Coronary artery (tissue), 2 donors: ENCODE measurements around the gene GMDS.

Source experiments
- DNase-seq: peaks from one replicate; pipeline ENCODE4 v3.0.0-alpha.2; 2017; ENCODE audit warnings: low spot score
- H3K27ac ChIP-seq, 2 donors: fragments of 200-600 bp; sonication (generic); one replicate each; pipeline ENCODE4 v1.5.1; 2016 to 2019
- H3K4me3 ChIP-seq: fragments of 200-600 bp; sonication (generic); 2 replicates; pipeline ENCODE4 v1.5.1; 2016; ENCODE audit warnings: mild to moderate bottlenecking, moderate library complexity
- TF ChIP-seq, protein P1 (sequence below): fragments of 200-600 bp; sonication (generic); IDR thresholded peaks from one replicate; pipeline ENCODE4 v1.5.1; 2019; ENCODE audit warnings: antibody characterized with exemption

GMDS gene

DNA sequence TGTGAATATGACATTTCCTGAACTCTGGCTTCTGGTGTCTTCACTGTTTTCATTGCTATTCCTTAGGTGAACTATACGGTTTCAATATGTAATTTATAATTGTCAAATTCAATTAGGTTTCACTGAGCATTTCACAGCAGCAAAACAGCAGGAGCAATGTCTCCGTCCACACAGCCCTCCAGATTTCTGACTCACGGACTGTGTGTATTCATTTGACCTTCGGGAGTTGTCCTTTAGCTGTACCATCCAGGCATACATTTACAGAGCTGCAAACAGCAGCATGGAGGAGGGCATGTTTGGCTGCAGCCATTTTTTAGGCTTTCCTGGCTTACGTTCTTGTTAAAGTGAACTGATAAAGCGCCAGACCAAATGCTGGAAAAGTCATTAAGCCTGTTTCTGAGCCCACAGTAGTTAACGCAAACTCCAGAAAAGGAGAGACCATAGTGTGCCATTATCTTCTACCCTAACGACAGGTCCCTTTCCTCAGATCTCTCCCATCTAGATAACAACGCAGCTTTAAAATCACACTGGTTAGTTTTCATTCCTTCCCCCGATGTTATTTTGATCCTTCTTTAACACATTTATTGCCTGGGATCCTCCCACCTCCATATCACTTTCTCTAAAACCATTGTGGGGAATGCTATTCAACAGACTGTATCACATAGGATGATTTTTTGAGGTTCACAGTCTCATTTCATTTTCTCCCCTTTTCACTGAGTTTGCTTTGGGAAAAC lies 617.4 kb downstream of the GMDS start:
- Histone ChIP-seq H3K27ac (peak overlapping the region; percentile 85 to 86), H3K4me3 (peak overlapping the region; percentile 51)
- no peak for DNase-seq

DNA sequence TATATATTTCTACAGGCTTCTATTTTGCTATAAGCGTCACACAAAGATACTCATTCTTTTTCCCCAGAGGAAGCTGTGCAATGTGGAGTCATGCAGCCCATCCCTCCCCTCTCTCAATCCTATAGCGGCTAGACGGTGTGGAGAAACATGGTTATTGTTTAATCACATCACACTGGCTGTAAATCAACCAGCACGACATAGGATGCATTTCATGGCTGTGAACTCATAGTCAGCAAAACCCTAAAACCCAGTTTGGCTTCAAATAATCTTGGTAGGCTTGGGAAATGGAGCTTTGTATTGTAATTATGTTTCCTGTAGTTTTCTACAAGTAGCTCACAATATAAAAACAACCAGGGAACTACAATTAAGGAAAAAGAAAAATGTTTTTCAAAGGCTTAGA lies 618.9 kb downstream of the GMDS start:
- Histone ChIP-seq H3K27ac (peak overlapping the region; percentile 85 to 86), H3K4me3 (peak overlapping the region; percentile 86)
- no peak for DNase-seq
- TF ChIP-seq, protein P1, sequence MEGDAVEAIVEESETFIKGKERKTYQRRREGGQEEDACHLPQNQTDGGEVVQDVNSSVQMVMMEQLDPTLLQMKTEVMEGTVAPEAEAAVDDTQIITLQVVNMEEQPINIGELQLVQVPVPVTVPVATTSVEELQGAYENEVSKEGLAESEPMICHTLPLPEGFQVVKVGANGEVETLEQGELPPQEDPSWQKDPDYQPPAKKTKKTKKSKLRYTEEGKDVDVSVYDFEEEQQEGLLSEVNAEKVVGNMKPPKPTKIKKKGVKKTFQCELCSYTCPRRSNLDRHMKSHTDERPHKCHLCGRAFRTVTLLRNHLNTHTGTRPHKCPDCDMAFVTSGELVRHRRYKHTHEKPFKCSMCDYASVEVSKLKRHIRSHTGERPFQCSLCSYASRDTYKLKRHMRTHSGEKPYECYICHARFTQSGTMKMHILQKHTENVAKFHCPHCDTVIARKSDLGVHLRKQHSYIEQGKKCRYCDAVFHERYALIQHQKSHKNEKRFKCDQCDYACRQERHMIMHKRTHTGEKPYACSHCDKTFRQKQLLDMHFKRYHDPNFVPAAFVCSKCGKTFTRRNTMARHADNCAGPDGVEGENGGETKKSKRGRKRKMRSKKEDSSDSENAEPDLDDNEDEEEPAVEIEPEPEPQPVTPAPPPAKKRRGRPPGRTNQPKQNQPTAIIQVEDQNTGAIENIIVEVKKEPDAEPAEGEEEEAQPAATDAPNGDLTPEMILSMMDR: no peak

More for the DNA sequence above, 617.4 kb downstream of the GMDS start:
- TF ChIP-seq, protein P1: no peak

DNA sequence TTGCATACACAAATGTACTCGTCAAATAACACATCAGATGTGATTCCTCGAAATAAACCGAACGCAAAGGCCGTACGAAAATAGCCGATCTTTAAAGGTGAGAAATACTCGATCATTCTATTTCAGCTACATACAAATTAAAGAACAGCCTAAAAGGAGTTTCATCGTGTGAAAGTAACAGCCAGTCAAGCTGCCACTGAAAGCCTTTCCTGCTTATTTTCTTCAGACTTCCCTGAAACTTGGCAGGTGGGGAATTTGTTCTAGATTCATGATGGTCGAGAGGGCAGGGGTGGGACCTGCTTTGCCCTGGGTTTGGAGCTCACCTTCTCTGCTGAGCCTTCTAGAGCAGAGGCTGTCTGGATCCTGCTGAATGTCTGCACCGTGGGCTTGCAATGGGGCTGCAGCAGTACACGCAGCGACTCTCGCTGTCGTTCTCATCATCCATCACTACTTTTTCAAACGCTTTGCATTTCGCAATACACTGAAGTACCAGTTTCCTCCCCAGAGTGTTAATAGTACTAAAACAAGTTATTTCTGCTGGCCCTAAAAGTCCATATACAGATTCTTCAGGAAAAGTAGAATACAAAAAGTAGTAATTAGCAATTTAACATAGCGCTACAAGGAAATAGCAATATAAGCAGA lies 619.5 kb downstream of the GMDS start:
- Histone ChIP-seq H3K4me3 (peak overlapping the region; percentile 86), H3K27ac (peak overlapping the region; percentile 85 to 86)
- no peak for DNase-seq
- TF ChIP-seq, protein P1: no peak

DNA sequence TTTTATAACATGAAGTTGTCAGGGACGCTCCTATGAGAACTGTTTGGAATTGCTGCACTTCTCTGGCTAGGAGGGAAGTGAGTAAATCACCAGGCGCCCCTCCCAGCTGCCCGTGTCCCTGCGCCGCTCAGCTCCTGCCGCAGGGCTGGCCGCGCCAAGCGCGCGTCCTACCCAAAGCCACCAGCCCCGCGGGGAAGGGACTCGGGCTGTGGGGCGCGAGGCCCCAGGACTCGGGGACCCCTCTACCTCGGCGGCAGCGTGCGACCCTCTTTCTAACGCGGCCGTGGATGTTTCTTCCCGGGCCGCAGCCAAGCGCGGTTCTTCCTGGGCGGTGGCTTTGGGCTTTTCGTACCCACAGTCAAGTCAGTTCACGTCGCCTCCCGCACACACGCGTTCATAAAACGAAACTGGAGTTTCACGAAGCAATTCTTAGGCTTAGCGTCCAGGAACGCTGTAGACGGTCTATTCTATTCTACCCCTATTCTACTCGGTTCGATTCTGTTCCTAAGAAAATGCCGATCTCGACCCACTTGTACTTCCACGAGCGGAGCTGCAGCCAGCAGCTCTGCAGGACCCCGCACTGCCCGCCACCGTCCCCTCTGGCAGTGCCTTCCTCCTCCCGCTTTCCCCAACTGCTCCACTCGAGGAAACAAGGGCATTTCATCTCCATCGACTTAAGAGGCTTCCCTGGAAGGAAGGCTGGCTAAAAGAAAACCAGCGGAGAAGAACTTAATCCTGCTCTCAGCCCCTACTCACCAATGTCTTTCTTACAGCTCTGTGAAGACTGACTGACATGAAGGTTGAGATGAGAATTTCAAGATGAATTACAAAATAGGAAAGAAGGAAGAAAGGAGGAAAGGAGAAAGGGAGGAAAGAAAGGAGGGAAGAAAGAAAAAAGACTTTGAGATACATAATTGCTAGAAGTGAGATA lies 620.3 kb downstream of the GMDS start:
- H3K27ac ChIP-seq: peak overlapping the region; percentile 85 to 86
- DNase-seq: peak; percentile 79
- TF ChIP-seq, protein P1: no peak
- peak overlapping the region; percentile 86 for H3K4me3 ChIP-seq

DNA sequence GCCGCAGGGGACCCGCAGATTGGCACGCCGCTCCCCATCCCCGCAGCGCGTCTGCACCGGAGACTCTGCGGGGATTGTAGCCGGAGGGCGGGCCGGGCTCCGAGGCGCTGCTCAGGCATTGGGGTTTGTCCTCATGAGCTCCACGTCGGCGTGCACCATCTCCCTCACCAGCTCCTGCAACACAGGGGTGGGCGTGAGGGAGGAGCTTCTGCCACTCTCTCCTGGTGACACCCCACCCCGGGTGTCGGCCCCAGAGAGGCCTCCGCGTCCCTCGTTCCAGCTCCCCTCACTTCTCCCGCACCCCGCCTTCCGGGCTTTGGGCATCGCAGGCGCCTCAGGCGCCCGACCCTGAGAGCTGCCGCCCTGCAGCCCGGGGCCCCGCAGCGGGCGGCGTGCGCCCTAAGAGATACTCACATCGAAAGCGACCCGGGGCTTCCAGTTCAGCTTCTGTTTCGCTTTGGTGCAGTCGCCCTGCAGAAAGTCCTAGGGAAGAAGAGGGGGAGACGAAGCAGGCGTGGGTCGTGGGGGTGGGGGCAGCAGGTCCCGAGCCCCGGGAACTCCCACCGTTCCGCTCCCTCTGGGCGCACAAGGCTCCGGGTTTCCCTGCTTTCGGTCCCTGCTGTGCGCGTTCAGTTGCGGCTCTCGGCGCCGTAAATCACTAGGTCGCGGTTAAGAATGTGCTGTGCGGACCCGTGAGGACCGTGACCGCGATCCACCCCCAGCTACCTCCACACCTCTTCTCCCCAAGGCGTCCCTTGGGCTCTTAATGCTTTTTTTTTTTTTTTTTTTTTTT lies 621.2 kb downstream of the GMDS start:
- TF ChIP-seq, protein P1: no peak
- Histone ChIP-seq H3K4me3 (peak overlapping the region; percentile 86), H3K27ac (peak overlapping the region; percentile 85 to 86)
- DNase-seq: peak; percentile 87

DNA sequence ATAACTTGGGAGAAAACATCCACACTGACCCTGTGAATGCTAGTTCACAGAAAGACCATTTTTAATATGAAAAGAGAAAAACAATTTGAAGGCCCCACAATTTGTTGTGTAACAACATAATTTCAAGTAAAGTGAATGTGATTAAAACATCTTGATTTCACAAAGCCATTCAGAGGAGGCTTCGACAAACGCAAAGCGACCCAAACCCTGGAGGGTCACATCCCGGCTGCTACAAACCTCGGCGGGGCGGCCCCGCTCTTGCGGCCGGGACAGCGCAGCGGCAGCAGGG lies 621.7 kb downstream of the GMDS start:
- no peak for DNase-seq

More for the DNA sequence above, 621.7 kb downstream of the GMDS start:
- Histone ChIP-seq H3K4me3 (peak overlapping the region; percentile 86), H3K27ac (peak overlapping the region; percentile 85 to 86)
- TF ChIP-seq, protein P1: no peak
